Nephron (organoid): Measurements from ENCODE around the gene C2CD4B.

Experiments used
- H3K27ac Mint-ChIP-seq, 3 experiments: 2 replicates each; pipeline ENCODE4 v1.8.0; 2020; ENCODE audit warnings: mixed read lengths in 3 of 3, mild to moderate bottlenecking in 2 of 3, moderate library complexity in 1 of 3
- H3K27me3 Mint-ChIP-seq: 2 replicates; pipeline ENCODE4 v1.8.0; 2021; ENCODE audit warnings: low read depth, mild to moderate bottlenecking, moderate library complexity, mixed read lengths
- H3K36me3 Mint-ChIP-seq: 2 replicates; pipeline ENCODE4 v1.8.0; 2020; ENCODE audit warnings: low read depth, mixed read lengths
- H3K4me1 Mint-ChIP-seq: 2 replicates; pipeline ENCODE4 v1.8.0; 2020; ENCODE audit warnings: mixed read lengths
- H3K4me3 Mint-ChIP-seq, 3 experiments: 2 replicates each; pipeline ENCODE4 v1.8.0; 2020; ENCODE audit warnings: mild to moderate bottlenecking in 3 of 3, mixed read lengths in 3 of 3, moderate library complexity in 2 of 3
- H3K9me3 Mint-ChIP-seq: 2 replicates; pipeline ENCODE4 v1.8.0; 2020; ENCODE audit warnings: mixed read lengths
- CTCF ChIP-seq, 3 experiments: fragments of 200-600 bp; sonication (generic); IDR thresholded peaks; one replicate each; pipeline ENCODE4 v1.5.0; 2021; ENCODE audit warnings: antibody characterized with exemption in 3 of 3; ENCODE audit not compliant: unreplicated experiment in 3 of 3

The C2CD4B gene

GRCh38 chr15:62208884-62209283 lies 43.8 kb upstream of the C2CD4B start:
- no peak for TF ChIP-seq CTCF (IDR thresholded peaks at IDR 0.05; ENCODE audit: unreplicated experiment in 3 of 3)
- peaks cover 32% of the 10 kb centered on the region for H3K9me3 Mint-ChIP-seq
- no peak overlapping the region for H3K4me3 Mint-ChIP-seq
- H3K27ac Mint-ChIP-seq = peak overlapping the region; percentile 83 to 98 (median 92)
- H3K27me3 Mint-ChIP-seq = peaks cover 4% of the 10 kb centered on the region
- H3K4me1 Mint-ChIP-seq = no peaks in the 10 kb centered on the region
- peaks cover 3% of the 10 kb centered on the region for H3K36me3 Mint-ChIP-seq

- peaks cover 27% of the 10 kb centered on the region for H3K9me3 Mint-ChIP-seq
- peak overlapping the region in 1 of 3 experiments; percentile 98 for H3K27ac Mint-ChIP-seq
- H3K36me3 Mint-ChIP-seq = no peaks in the 10 kb centered on the region
- H3K4me1 Mint-ChIP-seq = no peaks in the 10 kb centered on the region
- peaks cover 4% of the 10 kb centered on the region for H3K27me3 Mint-ChIP-seq
- TF ChIP-seq CTCF (IDR thresholded peaks at IDR 0.05; ENCODE audit: unreplicated experiment in 3 of 3) = no peak
- no peak overlapping the region for H3K4me3 Mint-ChIP-seq
Measured at GRCh38 chr15:62208367-62208766, 43.3 kb upstream of the C2CD4B start.

GRCh38 chr15:62190675-62191074 lies 25.6 kb upstream of the C2CD4B start:
- no peak overlapping the region for H3K27ac Mint-ChIP-seq
- H3K4me3 Mint-ChIP-seq = no peak overlapping the region
- no peak for TF ChIP-seq CTCF (IDR thresholded peaks at IDR 0.05; ENCODE audit: unreplicated experiment in 3 of 3)
- no peaks in the 10 kb centered on the region for H3K4me1 Mint-ChIP-seq
- H3K9me3 Mint-ChIP-seq = no peaks in the 10 kb centered on the region
- no peaks in the 10 kb centered on the region for H3K36me3 Mint-ChIP-seq
- H3K27me3 Mint-ChIP-seq = peaks cover 13% of the 10 kb centered on the region

GRCh38 chr15:62190274-62190673 lies 25.2 kb upstream of the C2CD4B start:
- TF ChIP-seq CTCF (IDR thresholded peaks at IDR 0.05; ENCODE audit: unreplicated experiment in 3 of 3) = no peak

GRCh38 chr15:62188744-62189143 lies 23.7 kb upstream of the C2CD4B start:
- Mint-ChIP-seq H3K9me3 (no peaks in the 10 kb centered on the region), H3K36me3 (no peaks in the 10 kb centered on the region), H3K27ac (no peak overlapping the region), H3K4me1 (no peaks in the 10 kb centered on the region), H3K27me3 (peaks cover 9% of the 10 kb centered on the region), H3K4me3 (no peak overlapping the region)
- no peak for TF ChIP-seq CTCF (IDR thresholded peaks at IDR 0.05; ENCODE audit: unreplicated experiment in 3 of 3)

More at GRCh38 chr15:62190274-62190673, 25.2 kb upstream of the C2CD4B start:
- Mint-ChIP-seq H3K9me3 (no peaks in the 10 kb centered on the region), H3K27me3 (peaks cover 13% of the 10 kb centered on the region), H3K4me1 (no peaks in the 10 kb centered on the region), H3K36me3 (no peaks in the 10 kb centered on the region), H3K27ac (no peak overlapping the region), H3K4me3 (no peak overlapping the region)

GRCh38 chr15:62187910-62188309 lies 22.8 kb upstream of the C2CD4B start:
- Mint-ChIP-seq H3K4me3 (no peak overlapping the region), H3K27ac (no peak overlapping the region), H3K27me3 (peaks cover 4% of the 10 kb centered on the region), H3K9me3 (no peaks in the 10 kb centered on the region), H3K36me3 (no peaks in the 10 kb centered on the region), H3K4me1 (no peaks in the 10 kb centered on the region)
- no peak for TF ChIP-seq CTCF (IDR thresholded peaks at IDR 0.05; ENCODE audit: unreplicated experiment in 3 of 3)
